HepG2 (cell line): ENCODE data around the gene NELL2. TPM values are rescaled to one million over a fixed set of nuclear protein-coding genes. Genes with fewer than 3 reads are reported as not detected.

Experiments used
- ATAC-seq: fragments of 200-7000 bp; cut with Tn5 transposase; 3 replicates; pipeline ENCODE4 v1.9.1; 2020; ENCODE audit warnings: mild to moderate bottlenecking, moderate library complexity
- BruUV-seq: library from RNA; stranded (reverse); fragments of 400-500 nt; replicated peaks from 2 replicates; lab custom pipeline; 2021; lab: Mats Ljungman, UMichigan
- CTCF ChIA-PET: fragments of 300-600 bp; formaldehyde crosslinking; extraction: SDS; loops from one replicate; lab custom pipeline; 2021; ENCODE audit warnings: low total read pairs, inconsistent platforms, low intra/inter-chr PET ratio; lab: Yijun Ruan, JAX
- POLR2A ChIA-PET: fragments of 350-600 bp; sonication (Branson Sonifier 250); formaldehyde crosslinking; loops from one replicate; lab custom pipeline; 2020; ENCODE audit warnings: antibody characterized with exemption, inconsistent platforms; lab: Yijun Ruan, JAX
- DNase-seq: peaks from one replicate; pipeline ENCODE4 v3.0.0-alpha.2; 2015; ENCODE audit warnings: low spot score
- FAIRE-seq: peaks from 3 replicates; lab custom pipeline; 2011; peaks lifted over from hg19 to GRCh38; lab: Jason Lieb, UNC
- H2AFZ ChIP-seq: one replicate; pipeline ENCODE4 v1.6.1; 2011; ENCODE audit warnings: low read length, inconsistent platforms
- H3K27ac ChIP-seq: fragments of 300-600 bp; 3 replicates; pipeline ENCODE4 v1.8.0; 2011; ENCODE audit warnings: mixed run types, mild to moderate bottlenecking, mixed read lengths, low read length, inconsistent platforms; ENCODE audit not compliant: insufficient read depth; ENCODE audit errors: extremely low read length
- H3K27me3 ChIP-seq, 2 experiments: fragments of 200-600 bp in 1 of 2; 2 replicates in 1 of 2; 3 replicates in 1 of 2; pipeline versions ENCODE4 v1.6.0 to v1.8.0; 2011; ENCODE audit warnings: low read length in 2 of 2, mild to moderate bottlenecking in 2 of 2, moderate library complexity in 2 of 2, inconsistent platforms in 1 of 2; ENCODE audit not compliant: insufficient read depth in 2 of 2, control insufficient read depth in 1 of 2
- H3K36me3 ChIP-seq, 2 experiments: fragments of 200-600 bp in 1 of 2; replicated peaks in 1 of 2; 2 replicates in 1 of 2; 3 replicates in 1 of 2; pipeline versions ENCODE4 v1.5.1 to v1.8.0; 2011; ENCODE audit warnings: low read length in 2 of 2, inconsistent platforms in 1 of 2; ENCODE audit not compliant: insufficient read depth in 2 of 2, control insufficient read depth in 1 of 2
- H3K4me1 ChIP-seq: 2 replicates; pipeline ENCODE4 v1.5.1; 2012; ENCODE audit warnings: low read length, inconsistent platforms; ENCODE audit not compliant: insufficient read depth
- H3K4me2 ChIP-seq: 2 replicates; pipeline ENCODE4 v1.6.0; 2011; ENCODE audit warnings: low read depth, low read length, inconsistent platforms
- H3K4me3 ChIP-seq, 3 experiments: fragments of 200-600 bp in 1 of 3; sonication (generic), shearing (Covaris generic) in 1 of 3; replicated peaks in 1 of 3; 2 replicates each; pipeline ENCODE4 v1.5.1; 2011 to 2016; ENCODE audit warnings: low read length in 3 of 3, inconsistent platforms in 2 of 3, low read depth in 2 of 3, mild to moderate bottlenecking in 2 of 3, control low read depth in 1 of 3, mixed read lengths in 1 of 3; ENCODE audit not compliant: insufficient read depth in 1 of 3
- H3K79me2 ChIP-seq: one replicate; pipeline ENCODE4 v1.6.1; 2011; ENCODE audit warnings: low read length, inconsistent platforms; ENCODE audit not compliant: insufficient read depth
- H3K9ac ChIP-seq: 2 replicates; pipeline ENCODE4 v1.6.0; 2011; ENCODE audit warnings: mild to moderate bottlenecking, low read depth, low read length, inconsistent platforms; ENCODE audit not compliant: insufficient read depth
- H3K9me3 ChIP-seq: 2 replicates; pipeline ENCODE4 v1.5.1; 2012; ENCODE audit warnings: mild to moderate bottlenecking, low read length
- H4K20me1 ChIP-seq: 2 replicates; pipeline ENCODE4 v1.6.0; 2011; ENCODE audit warnings: inconsistent platforms, mild to moderate bottlenecking, low read length, moderate library complexity; ENCODE audit not compliant: insufficient read depth
- CREM ChIP-seq, 2 experiments: sonication (generic) in 1 of 2; formaldehyde crosslinking in 1 of 2; IDR thresholded peaks; 2 replicates each; pipeline versions ENCODE4 v1.4.0 to v1.6.1; 2016 to 2020; ENCODE audit warnings: antibody characterized with exemption in 1 of 2, mild to moderate bottlenecking in 1 of 2, missing genetic modification reagents in 1 of 2
- DZIP1 ChIP-seq: sonication (generic); formaldehyde crosslinking; IDR thresholded peaks from 2 replicates; pipeline ENCODE4 v1.5.0; 2020; ENCODE audit warnings: mild to moderate bottlenecking, missing genetic modification reagents
- ETV6 ChIP-seq: sonication (generic); formaldehyde crosslinking; conservative IDR thresholded peaks from 2 replicates; pipeline ENCODE4 v1.4.0; 2020; ENCODE audit warnings: missing genetic modification reagents
- GRHL1 ChIP-seq: sonication (generic); formaldehyde crosslinking; conservative IDR thresholded peaks from 2 replicates; pipeline ENCODE4 v1.8.0; 2022; ENCODE audit warnings: missing genetic modification reagents
- GTF3A ChIP-seq: sonication (generic); formaldehyde crosslinking; conservative IDR thresholded peaks from 2 replicates; pipeline ENCODE4 v1.4.0; 2020; ENCODE audit warnings: mild to moderate bottlenecking, missing genetic modification reagents
- HMG20A ChIP-seq: IDR thresholded peaks from 2 replicates; pipeline ENCODE4 v1.6.1; 2016; ENCODE audit warnings: borderline replicate concordance
- IRF2 ChIP-seq: IDR thresholded peaks from 2 replicates; pipeline ENCODE4 v1.6.1; 2018; ENCODE audit warnings: missing genetic modification reagents, missing compliant biosample characterization
- IRX3 ChIP-seq: sonication (generic); formaldehyde crosslinking; IDR thresholded peaks from 2 replicates; pipeline ENCODE4 v1.8.1; 2023; ENCODE audit warnings: mild to moderate bottlenecking, low read depth, missing genetic modification reagents, borderline replicate concordance
- NR3C1 ChIP-seq: sonication (generic); formaldehyde crosslinking; IDR thresholded peaks from 2 replicates; pipeline ENCODE4 v1.4.0; 2020; ENCODE audit warnings: missing genetic modification reagents
- PBX3 ChIP-seq: sonication (generic); formaldehyde crosslinking; IDR thresholded peaks from 2 replicates; pipeline ENCODE4 v1.8.1; 2023; ENCODE audit warnings: missing genetic modification reagents, inconsistent platforms, borderline replicate concordance
- SIN3B ChIP-seq: fragments of 150-350 bp; IDR thresholded peaks from 2 replicates; pipeline ENCODE4 v1.6.1; 2014; ENCODE audit warnings: low read length
- SMC3 ChIP-seq: IDR thresholded peaks from 2 replicates; pipeline ENCODE4 v1.6.1; 2011; ENCODE audit warnings: low read length, improper control_type of control experiment
- SYNCRIP ChIP-seq: fragments of 200-400 bp; formaldehyde crosslinking; IDR thresholded peaks from 2 replicates; pipeline ENCODE4 v1.6.1; 2018; ENCODE audit warnings: mild to moderate bottlenecking, low read depth, low read length; ENCODE audit not compliant: insufficient read depth
- WIZ ChIP-seq: sonication (generic); formaldehyde crosslinking; IDR thresholded peaks from 2 replicates; pipeline ENCODE4 v1.5.1; 2020; ENCODE audit warnings: mild to moderate bottlenecking, missing genetic modification reagents
- ZNF121 ChIP-seq: sonication (generic); formaldehyde crosslinking; IDR thresholded peaks from 2 replicates; pipeline ENCODE4 v1.5.0; 2020; ENCODE audit warnings: mild to moderate bottlenecking, missing genetic modification reagents
- ZNF20 ChIP-seq: sonication (generic); formaldehyde crosslinking; IDR thresholded peaks from 2 replicates; pipeline ENCODE4 v1.4.0; 2020; ENCODE audit warnings: mild to moderate bottlenecking, moderate library complexity, missing genetic modification reagents
- ZNF441 ChIP-seq: sonication (generic); formaldehyde crosslinking; IDR thresholded peaks from 2 replicates; pipeline ENCODE4 v1.7.0; 2021; ENCODE audit warnings: missing genetic modification reagents, borderline replicate concordance
- ZNF569 ChIP-seq: sonication (generic); formaldehyde crosslinking; IDR thresholded peaks from 2 replicates; pipeline ENCODE4 v1.5.0; 2020; ENCODE audit warnings: mild to moderate bottlenecking, missing genetic modification reagents, moderate library complexity, borderline replicate concordance
- ZNF720 ChIP-seq: sonication (generic); formaldehyde crosslinking; IDR thresholded peaks from 2 replicates; pipeline ENCODE4 v1.4.0; 2020; ENCODE audit warnings: missing genetic modification reagents
- WGBS: methylation state at CpG from one replicate; pipeline ENCODE4 v1.1.6; 2017; ENCODE audit warnings: low lambda C conversion rate; 5-methylcytosine and 5-hydroxymethylcytosine counted together
- in situ Hi-C: cut with HindIII; loops from 2 replicates; pipeline ENCODE4 v1.10.0; 2017; ENCODE audit warnings: low pct_unique_long_range_greater_than_20kb; ENCODE audit not compliant: extremely low pct_ligation_motif_present
- intact Hi-C: fragments of 100-400 bp; cut with micrococcal nuclease; formaldehyde crosslinking; loops from one replicate; pipeline ENCODE4 v1.10.0; 2022; ENCODE audit not compliant: unreplicated experiment
- polyA plus RNA-seq, 8 experiments: library from polyadenylated mRNA; depleted of rRNA in 3 of 8; stranded (reverse) in 7 of 8; unstranded in 1 of 8; fragments of >200 nt; fragmentation: Illumina TruSeq in 4 of 8; extraction: Trizol in 4 of 8; gene quantifications; 2 replicates each; pipeline versions ENCODE4 v1.2.1 to v1.2.3, GENCODE V29; 2011 to 2016; ENCODE audit warnings: low read depth in 4 of 8, missing spikeins in 1 of 8, mixed read lengths in 1 of 8; ENCODE audit not compliant: insufficient read depth in 1 of 8
- total RNA-seq, 5 experiments: library from RNA; depleted of rRNA; stranded (reverse); fragments of >200 nt; fragmentation: Illumina TruSeq; extraction: Trizol; gene quantifications; 2 replicates each; pipeline ENCODE4 v1.2.3, GENCODE V29; 2016; ENCODE audit warnings: low read depth in 1 of 5

The NELL2 gene
- total and polyA plus RNA-seq, 2 of the 13 experiments (the other 11 are each of a cell fraction or from before 2014, with no cell fraction given), result 0.11 TPM; not detected in 1

DNA sequence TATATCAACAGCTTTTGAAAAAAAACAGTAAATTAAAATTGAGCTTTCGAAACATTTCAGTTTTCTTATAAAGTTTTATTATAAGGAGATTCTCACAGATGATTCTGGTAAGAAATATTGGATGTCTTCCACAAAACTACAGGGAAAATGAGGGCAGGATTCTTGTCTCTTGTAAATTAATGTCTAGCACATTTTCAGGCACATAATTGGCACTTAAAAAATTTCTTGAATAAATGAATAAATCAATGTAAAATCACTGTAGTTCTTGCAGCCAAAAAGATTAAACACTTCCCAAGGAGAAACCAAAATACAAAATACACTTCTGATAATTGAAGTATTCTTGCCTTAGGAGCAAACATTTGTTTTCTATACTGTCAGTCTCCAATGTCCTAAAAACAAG lies 164.4 kb downstream of the NELL2 start:
- H3K4me1 ChIP-seq, result no peaks in the 10 kb centered on the region
- ChIA-PET CTCF (no interaction called here), POLR2A (no interaction called here)
- TF ChIP-seq IRX3 (CRISPR knock-in tag) (no peak), NR3C1 (CRISPR knock-in tag) (no peak), HMG20A (CRISPR knock-in tag) (no peak), GRHL1 (no peak), SYNCRIP (no peak), DZIP1 (CRISPR knock-in tag) (no peak), ZNF441 (CRISPR knock-in tag) (no peak), IRF2 (no peak), ZNF20 (CRISPR knock-in tag) (no peak), WIZ (CRISPR knock-in tag) (no peak), ZNF121 (CRISPR knock-in tag) (no peak), CREM (IDR thresholded peaks at IDR 0.05) (no peak), CREM (CRISPR knock-in tag; IDR thresholded peaks at IDR 0.05) (no peak), ZNF720 (no peak), SIN3B (no peak), ETV6 (no peak), ZNF569 (CRISPR knock-in tag) (no peak), PBX3 (no peak), SMC3 (no peak), GTF3A (CRISPR knock-in tag) (no peak)
- H3K27me3 ChIP-seq, result no peaks in the 10 kb centered on the region; a peak in 1 of 5 replicates
- in situ Hi-C loops, result no loop called here
- H3K36me3 ChIP-seq, result no peaks in the 10 kb centered on the region
- no peak overlapping the region for H2AFZ ChIP-seq
- no peak overlapping the region for H3K4me2 ChIP-seq
- DNase-seq (no peak), FAIRE-seq (no peak), ATAC-seq (no peak)
- H3K27ac ChIP-seq, result no peak overlapping the region
- intact Hi-C loops, result no loop called here
- no peaks in the 10 kb centered on the region for H3K79me2 ChIP-seq
- 0% methylated on average over 1 of the region's 1 CpG for WGBS
- H3K9me3 ChIP-seq, result no peaks in the 10 kb centered on the region
- BruUV-seq, result no TSS peak
- no peaks in the 10 kb centered on the region for H4K20me1 ChIP-seq
- H3K4me3 ChIP-seq, result no peak overlapping the region
- H3K9ac ChIP-seq, result no peak overlapping the region
